ENCODE results near the gene TSPYL4. TPM values are rescaled to one million over a fixed set of nuclear protein-coding genes. Genes with fewer than 3 reads are reported as not detected.

TSPYL4 gene
- total RNA-seq, 1 experiment from 2014 or later = 5.4 TPM

DNA sequence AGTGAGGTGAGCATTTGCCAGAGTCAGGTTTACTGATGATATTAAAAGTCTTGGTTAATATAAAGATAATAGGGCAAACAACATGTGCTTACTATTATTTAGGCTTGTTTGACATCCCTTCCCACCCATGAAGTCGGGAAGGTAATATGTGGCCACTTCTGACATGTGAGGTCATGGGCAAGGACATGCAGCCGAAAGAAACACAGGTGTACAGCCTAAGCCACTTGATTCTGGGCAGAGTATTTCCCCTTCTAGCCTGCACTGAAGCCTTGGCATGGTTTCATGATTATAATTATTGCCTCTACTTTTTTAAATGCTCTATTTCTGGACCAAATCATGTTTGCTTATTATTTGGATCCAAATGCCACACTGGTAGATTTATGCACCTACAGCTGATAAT, 52.3 kb downstream of the TSPYL4 start:
- no TSS peak for BruUV-seq (replicated peaks)
- DNase-seq (ENCODE audit: low read depth, low spot score) (no peak), ATAC-seq (no peak)
- H3K27ac ChIP-seq (ENCODE audit: low read depth, low read length) = no peak overlapping the region
- CTCF ChIA-PET = interaction anchor here (1.6 kb wide), 1 partner anchor 17 kb away, joined by 4 read pairs; no protein-coding TSS in a partner anchor
- no peak overlapping the region for H3K9ac ChIP-seq (ENCODE audit: low read length)
- no peaks in the 10 kb centered on the region for H3K9me2 ChIP-seq (ENCODE audit: insufficient read depth)
- no peaks in the 10 kb centered on the region for H3K79me2 ChIP-seq (ENCODE audit: insufficient read depth, low read length)
- H3K36me3 ChIP-seq (ENCODE audit: control insufficient read depth in 1 of 2, insufficient read depth in 2 of 2, low read length in 2 of 2) = no peaks in the 10 kb centered on the region
- no peaks in the 10 kb centered on the region for H3K9me3 ChIP-seq (ENCODE audit: control insufficient read depth in 1 of 2, insufficient read depth in 1 of 2, low read depth in 1 of 2, low read length in 2 of 2)
- no peak for TF ChIP-seq SP1 (IDR thresholded peaks at IDR 0.05; ENCODE audit: low read depth)
- no peaks in the 10 kb centered on the region for H4K20me1 ChIP-seq (ENCODE audit: insufficient read depth)
- POLR2A ChIA-PET = no interaction called here
- no peak overlapping the region for H2AFZ ChIP-seq (ENCODE audit: low read depth, low read length, poor library complexity, severe bottlenecking)
- H3K4me3 ChIP-seq (replicated peaks in 1 of 2; ENCODE audit: low read depth in 1 of 2, low read length in 2 of 2) = no peak overlapping the region
- no peak overlapping the region for H3K4me2 ChIP-seq (ENCODE audit: low read length)
- RAD21 ChIA-PET (ENCODE audit: low non-redundant PET in 1 of 2, low total read pairs in 2 of 2, uncharacterized antibody in 2 of 2, unreplicated experiment in 2 of 2) = no interaction called here
- no peaks in the 10 kb centered on the region for H3K27me3 ChIP-seq (ENCODE audit: insufficient read depth, low read length)
- intact Hi-C loops (cut with micrococcal nuclease) = no loop called here
- H3K4me1 ChIP-seq (ENCODE audit: control insufficient read depth in 1 of 2, insufficient read depth in 2 of 2, low read length in 2 of 2) = no peaks in the 10 kb centered on the region

GRCh38 chr6:116200619-116201249, 53.1 kb downstream of the TSPYL4 start:
- no peaks in the 10 kb centered on the region for H3K36me3 ChIP-seq (ENCODE audit: control insufficient read depth in 1 of 2, insufficient read depth in 2 of 2, low read length in 2 of 2)
- no peak overlapping the region for H2AFZ ChIP-seq (ENCODE audit: low read depth, low read length, poor library complexity, severe bottlenecking)
- H3K27ac ChIP-seq (ENCODE audit: low read depth, low read length) = no peak overlapping the region
- no peak for DNase-seq (ENCODE audit: low read depth, low spot score)
- BruUV-seq (replicated peaks) = no TSS peak
- TF ChIP-seq RAD21 (IDR thresholded peaks at IDR 0.05; ENCODE audit: low read depth) = no peak
- TF ChIP-seq YY1 (IDR thresholded peaks at IDR 0.05; ENCODE audit: extremely low read depth, insufficient replicate concordance, low read depth, low read length) = no peak
- TF ChIP-seq REST (IDR thresholded peaks at IDR 0.05; ENCODE audit: low read depth) = no peak
- no peak for TF ChIP-seq CEBPB (IDR thresholded peaks at IDR 0.05; ENCODE audit: low read depth)
- TF ChIP-seq ATF3 (IDR thresholded peaks at IDR 0.05) = no peak
- no peak for TF ChIP-seq CBX3 (IDR thresholded peaks at IDR 0.05; ENCODE audit: low read depth)
- TF ChIP-seq POLR2A (IDR thresholded peaks at IDR 0.05; ENCODE audit: borderline replicate concordance, extremely low read depth, insufficient read depth, insufficient read length) = no peak
- no peak for TF ChIP-seq EZH2 (IDR thresholded peaks at IDR 0.05)
- TF ChIP-seq ELF1 (IDR thresholded peaks at IDR 0.05; ENCODE audit: borderline replicate concordance, low read depth) = no peak
- TF ChIP-seq JUND (IDR thresholded peaks at IDR 0.05) = no peak
- no peak for TF ChIP-seq TCF7L2 (IDR thresholded peaks at IDR 0.05; ENCODE audit: borderline replicate concordance, extremely low read depth, insufficient read depth, insufficient read length)
- no peak for TF ChIP-seq EGR1 (IDR thresholded peaks at IDR 0.05; ENCODE audit: low read depth)
- TF ChIP-seq SP1 (IDR thresholded peaks at IDR 0.05; ENCODE audit: low read depth) = no peak
- TF ChIP-seq ZNF274 (IDR thresholded peaks at IDR 0.05; ENCODE audit: low read depth, low read length) = no peak
- no peaks in the 10 kb centered on the region for H4K20me1 ChIP-seq (ENCODE audit: insufficient read depth)
- H3K27me3 ChIP-seq (ENCODE audit: insufficient read depth, low read length) = no peaks in the 10 kb centered on the region
- ChIA-PET CTCF (no interaction called here), POLR2A (no interaction called here), RAD21 (ENCODE audit: low non-redundant PET in 1 of 2, low total read pairs in 2 of 2, uncharacterized antibody in 2 of 2, unreplicated experiment in 2 of 2) (no interaction called here)
- no peaks in the 10 kb centered on the region for H3K9me3 ChIP-seq (ENCODE audit: control insufficient read depth in 1 of 2, insufficient read depth in 1 of 2, low read depth in 1 of 2, low read length in 2 of 2)
- no peak for ATAC-seq
- no peaks in the 10 kb centered on the region for H3K4me1 ChIP-seq (ENCODE audit: control insufficient read depth in 1 of 2, insufficient read depth in 2 of 2, low read length in 2 of 2)
- H3K9me2 ChIP-seq (ENCODE audit: insufficient read depth) = no peaks in the 10 kb centered on the region
- H3K4me3 ChIP-seq (replicated peaks in 1 of 2; ENCODE audit: low read depth in 1 of 2, low read length in 2 of 2) = no peak overlapping the region
- no peaks in the 10 kb centered on the region for H3K79me2 ChIP-seq (ENCODE audit: insufficient read depth, low read length)
- no peak overlapping the region for H3K9ac ChIP-seq (ENCODE audit: low read length)
- intact Hi-C loops (cut with micrococcal nuclease) = no loop called here
- no peak overlapping the region for H3K4me2 ChIP-seq (ENCODE audit: low read length)

All from HCT116 (cell line).